NCI-H128 (cell line): Measurements from ENCODE around the gene CAND2.

Experiments used
- DNase-seq: peaks from one replicate; lab custom pipeline; 2025; ENCODE audit not compliant: unreplicated experiment; lab: John Stamatoyannopoulos, UW

CAND2 gene

DNA sequence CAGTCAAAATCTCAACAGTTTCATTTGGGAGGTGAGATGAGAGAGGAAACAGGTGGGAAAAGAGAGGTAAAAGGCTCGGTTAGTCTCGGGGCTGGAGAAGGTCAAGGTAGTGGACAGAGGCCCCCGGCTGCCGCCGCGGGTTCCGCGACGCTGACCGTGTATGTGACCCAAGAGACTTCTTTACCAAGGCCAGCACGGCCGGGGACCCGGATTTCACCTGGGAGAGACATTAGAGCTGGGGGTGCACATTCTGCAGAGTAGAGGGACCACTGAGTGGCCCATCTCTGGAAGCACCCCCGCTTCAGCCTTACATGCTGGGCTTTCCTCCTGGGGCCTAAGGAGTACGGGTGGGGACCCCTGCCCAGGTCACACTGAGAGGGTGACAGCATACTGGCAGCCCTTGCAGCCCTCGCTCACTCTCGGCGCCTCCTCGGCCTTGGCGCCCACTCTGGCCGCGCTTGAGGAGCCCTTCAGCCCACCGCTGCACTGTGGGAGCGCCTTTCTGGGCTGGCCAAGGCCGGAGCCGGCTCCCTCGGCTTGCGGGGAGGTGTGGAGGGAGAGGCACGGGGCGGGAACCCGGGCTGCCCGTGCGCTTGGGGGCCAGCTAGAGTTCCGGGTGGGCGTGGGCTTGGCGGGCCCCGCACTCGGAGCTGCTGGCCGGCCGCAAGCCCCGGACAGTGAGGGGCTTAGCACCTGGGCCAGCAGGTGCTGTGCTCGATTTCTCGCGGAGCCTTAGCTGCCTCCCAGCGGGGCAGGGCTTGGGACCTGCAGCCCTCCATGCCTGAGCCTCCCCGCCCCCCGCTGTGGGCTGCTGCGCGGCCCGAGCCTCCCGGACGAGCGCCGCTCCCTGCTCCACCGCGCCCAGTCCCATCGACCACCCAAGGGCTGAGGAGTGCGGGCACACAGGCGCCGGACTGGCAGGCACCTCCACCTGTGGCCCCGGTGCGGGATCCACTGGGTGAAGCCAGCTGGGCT is 86.1 kb downstream of the CAND2 start:
- DNase-seq, result no peak

DNA sequence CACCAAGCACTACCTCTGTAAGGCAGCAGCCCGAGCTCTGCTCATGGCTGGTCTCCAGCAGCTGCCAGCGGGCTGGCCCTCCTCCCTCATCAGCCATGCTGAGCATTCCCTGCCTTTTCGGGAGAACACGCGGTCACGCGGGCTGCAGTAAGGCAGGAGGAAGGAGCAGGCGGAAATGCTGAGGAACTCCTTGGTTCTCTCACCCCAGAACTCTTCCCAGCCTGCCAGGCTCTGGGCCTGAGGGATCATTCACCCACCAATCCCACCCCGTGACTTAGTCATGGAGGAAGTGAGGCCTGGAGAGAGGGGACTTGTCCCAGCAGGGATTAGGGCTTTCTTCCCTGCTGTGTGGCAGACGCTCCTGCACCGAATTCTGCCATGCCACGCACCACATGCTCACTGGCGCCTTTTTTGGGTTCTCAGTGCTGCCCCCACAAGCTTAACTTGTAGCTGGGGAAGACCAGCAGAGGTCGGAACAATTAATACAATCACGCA is 87.8 kb downstream of the CAND2 start:
- no peak for DNase-seq
